Activated naive CD8-positive, alpha-beta T cell treated with anti-CD3 and anti-CD28 coated beads, Interleukin-2, amount 50 U/mL, for 24 hours (primary cell): ENCODE results near the gene OR52E5.
A peak's percentile ranks its signal among the peaks of the same experiment; 100 is the strongest.

Experiments used
- ATAC-seq: fragments of 150-1000 bp; cut with Tn5 transposase; one replicate; pipeline ENCODE4 v1.10.0; 2021
- DNase-seq: peaks from one replicate; pipeline ENCODE4 v3.0.0; 2021
- H3K27ac Mint-ChIP-seq: one replicate; pipeline ENCODE4 v1.8.0; 2021; ENCODE audit warnings: mild to moderate bottlenecking, mixed read lengths
- H3K27me3 Mint-ChIP-seq: one replicate; pipeline ENCODE4 v1.8.0; 2021; ENCODE audit warnings: mixed read lengths
- H3K36me3 Mint-ChIP-seq: one replicate; pipeline ENCODE4 v1.8.0; 2021; ENCODE audit warnings: low read depth, mixed read lengths
- H3K4me1 Mint-ChIP-seq: one replicate; pipeline ENCODE4 v1.8.0; 2021; ENCODE audit warnings: mixed read lengths
- H3K4me3 Mint-ChIP-seq: one replicate; pipeline ENCODE4 v1.8.0; 2021; ENCODE audit warnings: mild to moderate bottlenecking, moderate library complexity, mixed read lengths
- H3K9me3 Mint-ChIP-seq: one replicate; pipeline ENCODE4 v1.8.0; 2021; ENCODE audit warnings: mixed read lengths

OR52E5 gene

GRCh38 chr11:5923427-5923776 lies 30.4 kb downstream of the OR52E5 start:
- H3K9me3 Mint-ChIP-seq, result peaks cover 26% of the 10 kb centered on the region
- ATAC-seq, result peak; percentile 46
- H3K4me3 Mint-ChIP-seq, result no peak overlapping the region
- peaks cover 2% of the 10 kb centered on the region for H3K36me3 Mint-ChIP-seq
- H3K4me1 Mint-ChIP-seq, result no peaks in the 10 kb centered on the region
- no peak for DNase-seq
- H3K27ac Mint-ChIP-seq, result no peak overlapping the region
- H3K27me3 Mint-ChIP-seq, result no peaks in the 10 kb centered on the region

- DNase-seq (no peak), ATAC-seq (no peak)
- Mint-ChIP-seq H3K36me3 (peaks cover 2% of the 10 kb centered on the region), H3K9me3 (peaks cover 30% of the 10 kb centered on the region), H3K4me3 (no peak overlapping the region), H3K4me1 (no peaks in the 10 kb centered on the region), H3K27me3 (no peaks in the 10 kb centered on the region), H3K27ac (no peak overlapping the region)
These were observed 30.8 kb downstream of the OR52E5 start for GRCh38 chr11:5923794-5924193.

GRCh38 chr11:5928271-5928670 lies 35.3 kb downstream of the OR52E5 start:
- H3K27ac Mint-ChIP-seq, result no peak overlapping the region
- no peaks in the 10 kb centered on the region for H3K27me3 Mint-ChIP-seq
- H3K4me1 Mint-ChIP-seq, result no peaks in the 10 kb centered on the region
- H3K36me3 Mint-ChIP-seq, result peaks cover 2% of the 10 kb centered on the region
- no peak for DNase-seq
- no peak overlapping the region for H3K4me3 Mint-ChIP-seq
- H3K9me3 Mint-ChIP-seq, result peaks cover 28% of the 10 kb centered on the region
- ATAC-seq, result no peak

GRCh38 chr11:5928811-5929210 lies 35.8 kb downstream of the OR52E5 start:
- no peaks in the 10 kb centered on the region for H3K4me1 Mint-ChIP-seq
- DNase-seq (no peak), ATAC-seq (no peak)
- H3K27me3 Mint-ChIP-seq, result no peaks in the 10 kb centered on the region
- peaks cover 28% of the 10 kb centered on the region for H3K9me3 Mint-ChIP-seq
- H3K27ac Mint-ChIP-seq, result no peak overlapping the region
- peaks cover 2% of the 10 kb centered on the region for H3K36me3 Mint-ChIP-seq
- no peak overlapping the region for H3K4me3 Mint-ChIP-seq

- H3K27me3 Mint-ChIP-seq, result no peaks in the 10 kb centered on the region
- H3K4me3 Mint-ChIP-seq, result no peak overlapping the region
- ATAC-seq (no peak), DNase-seq (no peak)
- H3K36me3 Mint-ChIP-seq, result no peaks in the 10 kb centered on the region
- peaks cover 22% of the 10 kb centered on the region for H3K9me3 Mint-ChIP-seq
- no peak overlapping the region for H3K27ac Mint-ChIP-seq
- no peaks in the 10 kb centered on the region for H3K4me1 Mint-ChIP-seq
These were observed 36.8 kb downstream of the OR52E5 start for GRCh38 chr11:5929571-5930368.

GRCh38 chr11:5930614-5931013 lies 37.6 kb downstream of the OR52E5 start:
- ATAC-seq, result no peak
- Mint-ChIP-seq H3K9me3 (peaks cover 19% of the 10 kb centered on the region), H3K36me3 (no peaks in the 10 kb centered on the region), H3K27me3 (no peaks in the 10 kb centered on the region), H3K4me1 (no peaks in the 10 kb centered on the region), H3K27ac (no peak overlapping the region), H3K4me3 (no peak overlapping the region)
- DNase-seq, result no peak

- Mint-ChIP-seq H3K36me3 (no peaks in the 10 kb centered on the region), H3K27me3 (no peaks in the 10 kb centered on the region), H3K4me3 (no peak overlapping the region), H3K4me1 (no peaks in the 10 kb centered on the region), H3K27ac (no peak overlapping the region), H3K9me3 (peaks cover 19% of the 10 kb centered on the region)
- ATAC-seq (no peak), DNase-seq (no peak)
These were observed 38.1 kb downstream of the OR52E5 start for GRCh38 chr11:5931061-5931460.

- DNase-seq (no peak), ATAC-seq (no peak)
- Mint-ChIP-seq H3K36me3 (no peaks in the 10 kb centered on the region), H3K9me3 (peaks cover 13% of the 10 kb centered on the region), H3K4me3 (no peak overlapping the region), H3K4me1 (no peaks in the 10 kb centered on the region), H3K27ac (no peak overlapping the region), H3K27me3 (no peaks in the 10 kb centered on the region)
These were observed 39.7 kb downstream of the OR52E5 start for GRCh38 chr11:5932671-5933070.

- no peak overlapping the region for H3K27ac Mint-ChIP-seq
- H3K4me1 Mint-ChIP-seq, result no peaks in the 10 kb centered on the region
- H3K9me3 Mint-ChIP-seq, result peaks cover 11% of the 10 kb centered on the region
- H3K36me3 Mint-ChIP-seq, result no peaks in the 10 kb centered on the region
- H3K27me3 Mint-ChIP-seq, result peaks cover 2% of the 10 kb centered on the region
- no peak overlapping the region for H3K4me3 Mint-ChIP-seq
- ATAC-seq (no peak), DNase-seq (no peak)
These were observed 40.1 kb downstream of the OR52E5 start for GRCh38 chr11:5933116-5933515.

GRCh38 chr11:5937868-5938602 lies 45.0 kb downstream of the OR52E5 start:
- Mint-ChIP-seq H3K9me3 (no peaks in the 10 kb centered on the region), H3K36me3 (no peaks in the 10 kb centered on the region), H3K27me3 (peaks cover 2% of the 10 kb centered on the region), H3K4me1 (no peaks in the 10 kb centered on the region), H3K27ac (no peak overlapping the region), H3K4me3 (peak overlapping the region; percentile 8)
- DNase-seq, result no peak
- ATAC-seq, result no peak

- Mint-ChIP-seq H3K27ac (no peak overlapping the region), H3K27me3 (peaks cover 2% of the 10 kb centered on the region), H3K36me3 (no peaks in the 10 kb centered on the region), H3K4me1 (no peaks in the 10 kb centered on the region), H3K9me3 (no peaks in the 10 kb centered on the region), H3K4me3 (no peak overlapping the region)
- ATAC-seq (no peak), DNase-seq (no peak)
These were observed 45.6 kb downstream of the OR52E5 start for GRCh38 chr11:5938603-5938965.

GRCh38 chr11:5940748-5941147 lies 47.7 kb downstream of the OR52E5 start:
- peaks cover 4% of the 10 kb centered on the region for H3K27me3 Mint-ChIP-seq
- H3K27ac Mint-ChIP-seq, result no peak overlapping the region
- H3K4me1 Mint-ChIP-seq, result no peaks in the 10 kb centered on the region
- no peaks in the 10 kb centered on the region for H3K36me3 Mint-ChIP-seq
- no peak for DNase-seq
- no peaks in the 10 kb centered on the region for H3K9me3 Mint-ChIP-seq
- ATAC-seq, result no peak
- no peak overlapping the region for H3K4me3 Mint-ChIP-seq

GRCh38 chr11:5941951-5942350 lies 48.9 kb downstream of the OR52E5 start, which contains the start of gene OR56A3:
Gene OR56A3, plus strand, starts transcription at chr11:5942251. Its CDS starts 5,096 bp downstream, at chr11:5947347.
- Mint-ChIP-seq H3K36me3 (no peaks in the 10 kb centered on the region), H3K4me3 (no peak within 1 kb of the TSS), H3K27me3 (peaks cover 4% of the 10 kb centered on the region), H3K4me1 (no peaks in the 10 kb centered on the region), H3K9me3 (no peaks in the 10 kb centered on the region), H3K27ac (no peak within 1 kb of the TSS)
- DNase-seq, result no peak
- ATAC-seq, result no peak
